ENCODE data around the gene PMPCA. TPM values are rescaled to one million over a fixed set of nuclear protein-coding genes. Genes with fewer than 3 reads are reported as not detected.

Gene PMPCA
- total RNA-seq, 1 experiment from 2014 or later = 94.5 TPM

DNA sequence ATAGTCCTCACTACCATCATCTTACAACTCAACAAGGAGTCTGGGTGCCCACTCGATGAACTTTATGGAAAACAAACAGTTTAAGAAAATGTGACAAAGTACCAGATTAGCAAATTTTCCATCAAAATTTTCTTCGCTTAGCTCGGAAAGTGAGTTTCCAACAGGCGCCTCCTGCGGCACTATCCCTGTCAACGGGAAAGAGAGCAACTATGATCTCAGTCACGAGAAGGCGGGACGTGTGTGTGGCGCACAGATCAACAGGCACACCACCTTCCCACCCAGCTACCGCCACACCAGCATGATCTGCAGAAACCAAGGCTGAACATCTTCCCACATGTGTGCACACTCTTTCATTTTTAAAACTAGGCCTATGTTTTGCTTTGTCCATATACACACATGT lies 42.9 kb downstream of the PMPCA start:
- no peak overlapping the region for H4K5ac ChIP-seq (ENCODE audit: insufficient read length, low read depth, low read length)
- no peak overlapping the region for H3K4me2 ChIP-seq (ENCODE audit: insufficient read depth, insufficient read length, low read length)
- no peak overlapping the region for H4K8ac ChIP-seq (replicated peaks; ENCODE audit: insufficient read length, low read depth, low read length)
- H2AFZ ChIP-seq (ENCODE audit: low read length) = no peak overlapping the region
- no peaks in the 10 kb centered on the region for H4K20me1 ChIP-seq (ENCODE audit: control insufficient read depth, insufficient read depth, insufficient read length)
- no peaks in the 10 kb centered on the region for H3K4me1 ChIP-seq (ENCODE audit: insufficient read depth, low read length)
- no peak overlapping the region for H2BK12ac ChIP-seq (ENCODE audit: insufficient read length, low read depth, low read length)
- H2BK20ac ChIP-seq (ENCODE audit: low read depth, low read length, poor library complexity, severe bottlenecking) = no peak overlapping the region
- H2BK120ac ChIP-seq (ENCODE audit: low read depth, low read length, poor library complexity, severe bottlenecking) = no peak overlapping the region
- H3K9me3 ChIP-seq (ENCODE audit: control insufficient read depth, low read depth, low read length) = no peaks in the 10 kb centered on the region
- Mint-ChIP-seq H3K9me3 (no peaks in the 10 kb centered on the region), H3K36me3 (ENCODE audit: insufficient read depth in 1 of 3, low read depth in 3 of 3) (peaks cover 48 to 87% (median 81%) of the 10 kb centered on the region in 3 experiments; a peak in 6 of 7 replicates), H3K4me1 (no peaks in the 10 kb centered on the region), H3K27me3 (ENCODE audit: low read depth) (no peaks in the 10 kb centered on the region), H3K27ac (peak overlapping the region in 2 of 3 experiments; percentile 13 to 53; a peak in 2 of 7 replicates), H3K4me3 (no peak overlapping the region)
- no peak overlapping the region for H3T11ph ChIP-seq (ENCODE audit: low read length)
- H3K18ac ChIP-seq (ENCODE audit: insufficient read length, low read depth, low read length) = no peak overlapping the region
- no peak overlapping the region for H3K14ac ChIP-seq (ENCODE audit: insufficient read depth, low read length)
- no peak overlapping the region for H3K4ac ChIP-seq (ENCODE audit: low read depth, low read length)
- H2BK15ac ChIP-seq (ENCODE audit: low read depth, low read length) = no peak overlapping the region
- no peak overlapping the region for H2AK5ac ChIP-seq (ENCODE audit: insufficient read length, low read length)
- H2BK5ac ChIP-seq (ENCODE audit: insufficient read length, low read length) = no peak overlapping the region
- no peaks in the 10 kb centered on the region for H3K23me2 ChIP-seq (ENCODE audit: insufficient read length, low read depth, low read length, poor library complexity, severe bottlenecking)
- H4K91ac ChIP-seq (ENCODE audit: insufficient read length, low read depth, low read length) = no peak overlapping the region
- H3K79me1 ChIP-seq (ENCODE audit: insufficient read depth, low read depth, low read length, poor library complexity, severe bottlenecking) = no peaks in the 10 kb centered on the region
- TF ChIP-seq, protein P1, sequence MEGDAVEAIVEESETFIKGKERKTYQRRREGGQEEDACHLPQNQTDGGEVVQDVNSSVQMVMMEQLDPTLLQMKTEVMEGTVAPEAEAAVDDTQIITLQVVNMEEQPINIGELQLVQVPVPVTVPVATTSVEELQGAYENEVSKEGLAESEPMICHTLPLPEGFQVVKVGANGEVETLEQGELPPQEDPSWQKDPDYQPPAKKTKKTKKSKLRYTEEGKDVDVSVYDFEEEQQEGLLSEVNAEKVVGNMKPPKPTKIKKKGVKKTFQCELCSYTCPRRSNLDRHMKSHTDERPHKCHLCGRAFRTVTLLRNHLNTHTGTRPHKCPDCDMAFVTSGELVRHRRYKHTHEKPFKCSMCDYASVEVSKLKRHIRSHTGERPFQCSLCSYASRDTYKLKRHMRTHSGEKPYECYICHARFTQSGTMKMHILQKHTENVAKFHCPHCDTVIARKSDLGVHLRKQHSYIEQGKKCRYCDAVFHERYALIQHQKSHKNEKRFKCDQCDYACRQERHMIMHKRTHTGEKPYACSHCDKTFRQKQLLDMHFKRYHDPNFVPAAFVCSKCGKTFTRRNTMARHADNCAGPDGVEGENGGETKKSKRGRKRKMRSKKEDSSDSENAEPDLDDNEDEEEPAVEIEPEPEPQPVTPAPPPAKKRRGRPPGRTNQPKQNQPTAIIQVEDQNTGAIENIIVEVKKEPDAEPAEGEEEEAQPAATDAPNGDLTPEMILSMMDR (conservative IDR thresholded peaks at IDR 0.05) = no peak
- WGBS (ENCODE audit: extremely low coverage, insufficient read length, low lambda C conversion rate) = no CpG with 5 or more reads among the region's 11 CpGs
- no peak overlapping the region for H3K56ac ChIP-seq (ENCODE audit: insufficient read length, low read depth, low read length)
- no peaks in the 10 kb centered on the region for H3K27me3 ChIP-seq (ENCODE audit: insufficient read depth, low read length)
- no peak overlapping the region for H3K23ac ChIP-seq (ENCODE audit: insufficient read length, low read depth, low read length)
- H3K27ac ChIP-seq (ENCODE audit: insufficient read length, low read depth, low read length) = no peak overlapping the region
- no peaks in the 10 kb centered on the region for H3K79me2 ChIP-seq (ENCODE audit: insufficient read depth, low read length)
- no peak overlapping the region for H3K9ac ChIP-seq (ENCODE audit: extremely low read depth, insufficient read length, low read length)
- no peak for DNase-seq
